Measurements from ENCODE around the gene MAL. TPM values are rescaled to one million over a fixed set of nuclear protein-coding genes. Genes with fewer than 3 reads are reported as not detected.

Gene MAL
- total and polyA plus RNA-seq, 2 of the 8 experiments (the other 6 are each of a cell fraction or from before 2014, with no cell fraction given): not detected

GRCh38 chr2:95079199-95079683 lies 53.7 kb downstream of the MAL start (continued):
- TF ChIP-seq, protein P1, sequence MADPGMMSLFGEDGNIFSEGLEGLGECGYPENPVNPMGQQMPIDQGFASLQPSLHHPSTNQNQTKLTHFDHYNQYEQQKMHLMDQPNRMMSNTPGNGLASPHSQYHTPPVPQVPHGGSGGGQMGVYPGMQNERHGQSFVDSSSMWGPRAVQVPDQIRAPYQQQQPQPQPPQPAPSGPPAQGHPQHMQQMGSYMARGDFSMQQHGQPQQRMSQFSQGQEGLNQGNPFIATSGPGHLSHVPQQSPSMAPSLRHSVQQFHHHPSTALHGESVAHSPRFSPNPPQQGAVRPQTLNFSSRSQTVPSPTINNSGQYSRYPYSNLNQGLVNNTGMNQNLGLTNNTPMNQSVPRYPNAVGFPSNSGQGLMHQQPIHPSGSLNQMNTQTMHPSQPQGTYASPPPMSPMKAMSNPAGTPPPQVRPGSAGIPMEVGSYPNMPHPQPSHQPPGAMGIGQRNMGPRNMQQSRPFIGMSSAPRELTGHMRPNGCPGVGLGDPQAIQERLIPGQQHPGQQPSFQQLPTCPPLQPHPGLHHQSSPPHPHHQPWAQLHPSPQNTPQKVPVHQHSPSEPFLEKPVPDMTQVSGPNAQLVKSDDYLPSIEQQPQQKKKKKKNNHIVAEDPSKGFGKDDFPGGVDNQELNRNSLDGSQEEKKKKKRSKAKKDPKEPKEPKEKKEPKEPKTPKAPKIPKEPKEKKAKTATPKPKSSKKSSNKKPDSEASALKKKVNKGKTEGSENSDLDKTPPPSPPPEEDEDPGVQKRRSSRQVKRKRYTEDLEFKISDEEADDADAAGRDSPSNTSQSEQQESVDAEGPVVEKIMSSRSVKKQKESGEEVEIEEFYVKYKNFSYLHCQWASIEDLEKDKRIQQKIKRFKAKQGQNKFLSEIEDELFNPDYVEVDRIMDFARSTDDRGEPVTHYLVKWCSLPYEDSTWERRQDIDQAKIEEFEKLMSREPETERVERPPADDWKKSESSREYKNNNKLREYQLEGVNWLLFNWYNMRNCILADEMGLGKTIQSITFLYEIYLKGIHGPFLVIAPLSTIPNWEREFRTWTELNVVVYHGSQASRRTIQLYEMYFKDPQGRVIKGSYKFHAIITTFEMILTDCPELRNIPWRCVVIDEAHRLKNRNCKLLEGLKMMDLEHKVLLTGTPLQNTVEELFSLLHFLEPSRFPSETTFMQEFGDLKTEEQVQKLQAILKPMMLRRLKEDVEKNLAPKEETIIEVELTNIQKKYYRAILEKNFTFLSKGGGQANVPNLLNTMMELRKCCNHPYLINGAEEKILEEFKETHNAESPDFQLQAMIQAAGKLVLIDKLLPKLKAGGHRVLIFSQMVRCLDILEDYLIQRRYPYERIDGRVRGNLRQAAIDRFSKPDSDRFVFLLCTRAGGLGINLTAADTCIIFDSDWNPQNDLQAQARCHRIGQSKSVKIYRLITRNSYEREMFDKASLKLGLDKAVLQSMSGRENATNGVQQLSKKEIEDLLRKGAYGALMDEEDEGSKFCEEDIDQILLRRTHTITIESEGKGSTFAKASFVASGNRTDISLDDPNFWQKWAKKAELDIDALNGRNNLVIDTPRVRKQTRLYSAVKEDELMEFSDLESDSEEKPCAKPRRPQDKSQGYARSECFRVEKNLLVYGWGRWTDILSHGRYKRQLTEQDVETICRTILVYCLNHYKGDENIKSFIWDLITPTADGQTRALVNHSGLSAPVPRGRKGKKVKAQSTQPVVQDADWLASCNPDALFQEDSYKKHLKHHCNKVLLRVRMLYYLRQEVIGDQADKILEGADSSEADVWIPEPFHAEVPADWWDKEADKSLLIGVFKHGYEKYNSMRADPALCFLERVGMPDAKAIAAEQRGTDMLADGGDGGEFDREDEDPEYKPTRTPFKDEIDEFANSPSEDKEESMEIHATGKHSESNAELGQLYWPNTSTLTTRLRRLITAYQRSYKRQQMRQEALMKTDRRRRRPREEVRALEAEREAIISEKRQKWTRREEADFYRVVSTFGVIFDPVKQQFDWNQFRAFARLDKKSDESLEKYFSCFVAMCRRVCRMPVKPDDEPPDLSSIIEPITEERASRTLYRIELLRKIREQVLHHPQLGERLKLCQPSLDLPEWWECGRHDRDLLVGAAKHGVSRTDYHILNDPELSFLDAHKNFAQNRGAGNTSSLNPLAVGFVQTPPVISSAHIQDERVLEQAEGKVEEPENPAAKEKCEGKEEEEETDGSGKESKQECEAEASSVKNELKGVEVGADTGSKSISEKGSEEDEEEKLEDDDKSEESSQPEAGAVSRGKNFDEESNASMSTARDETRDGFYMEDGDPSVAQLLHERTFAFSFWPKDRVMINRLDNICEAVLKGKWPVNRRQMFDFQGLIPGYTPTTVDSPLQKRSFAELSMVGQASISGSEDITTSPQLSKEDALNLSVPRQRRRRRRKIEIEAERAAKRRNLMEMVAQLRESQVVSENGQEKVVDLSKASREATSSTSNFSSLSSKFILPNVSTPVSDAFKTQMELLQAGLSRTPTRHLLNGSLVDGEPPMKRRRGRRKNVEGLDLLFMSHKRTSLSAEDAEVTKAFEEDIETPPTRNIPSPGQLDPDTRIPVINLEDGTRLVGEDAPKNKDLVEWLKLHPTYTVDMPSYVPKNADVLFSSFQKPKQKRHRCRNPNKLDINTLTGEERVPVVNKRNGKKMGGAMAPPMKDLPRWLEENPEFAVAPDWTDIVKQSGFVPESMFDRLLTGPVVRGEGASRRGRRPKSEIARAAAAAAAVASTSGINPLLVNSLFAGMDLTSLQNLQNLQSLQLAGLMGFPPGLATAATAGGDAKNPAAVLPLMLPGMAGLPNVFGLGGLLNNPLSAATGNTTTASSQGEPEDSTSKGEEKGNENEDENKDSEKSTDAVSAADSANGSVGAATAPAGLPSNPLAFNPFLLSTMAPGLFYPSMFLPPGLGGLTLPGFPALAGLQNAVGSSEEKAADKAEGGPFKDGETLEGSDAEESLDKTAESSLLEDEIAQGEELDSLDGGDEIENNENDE (IDR thresholded peaks at IDR 0.05; ENCODE audit: insufficient replicate concordance, low read length): no peak
- no peak for TF ChIP-seq SAP30 (IDR thresholded peaks at IDR 0.05; ENCODE audit: insufficient read depth, insufficient replicate concordance, low read length)

All from H1 (cell line).